ENCODE results near the gene TMEM200A. TPM values are rescaled to one million over a fixed set of nuclear protein-coding genes. Genes with fewer than 3 reads are reported as not detected.

Gene TMEM200A
- total RNA-seq, 1 experiment from 2014 or later, result 0.10 TPM

DNA sequence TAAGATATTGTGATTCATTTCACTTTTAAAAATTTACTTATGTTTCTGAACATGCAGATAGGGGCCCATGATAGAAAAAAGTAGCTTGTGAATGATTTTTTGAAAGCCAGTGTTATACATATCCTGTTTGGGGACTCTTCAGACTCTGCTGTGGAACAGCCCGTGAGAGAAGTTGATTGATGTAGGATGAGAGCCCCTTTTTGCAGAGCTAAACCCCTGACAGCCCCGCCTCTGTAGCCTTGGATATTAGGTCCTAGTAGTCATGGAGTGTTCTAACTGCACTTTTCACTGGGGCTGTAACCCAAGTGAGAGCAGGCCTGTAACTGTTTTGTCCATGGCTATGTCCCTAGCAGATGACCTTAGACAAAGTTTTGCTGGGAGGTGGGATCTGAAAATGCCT, 8.2 kb downstream of the TMEM200A start:
- H3K9me3 ChIP-seq (ENCODE audit: control insufficient read depth, insufficient read depth, low read depth, low read length), result no peaks in the 10 kb centered on the region
- TF ChIP-seq, protein P1, sequence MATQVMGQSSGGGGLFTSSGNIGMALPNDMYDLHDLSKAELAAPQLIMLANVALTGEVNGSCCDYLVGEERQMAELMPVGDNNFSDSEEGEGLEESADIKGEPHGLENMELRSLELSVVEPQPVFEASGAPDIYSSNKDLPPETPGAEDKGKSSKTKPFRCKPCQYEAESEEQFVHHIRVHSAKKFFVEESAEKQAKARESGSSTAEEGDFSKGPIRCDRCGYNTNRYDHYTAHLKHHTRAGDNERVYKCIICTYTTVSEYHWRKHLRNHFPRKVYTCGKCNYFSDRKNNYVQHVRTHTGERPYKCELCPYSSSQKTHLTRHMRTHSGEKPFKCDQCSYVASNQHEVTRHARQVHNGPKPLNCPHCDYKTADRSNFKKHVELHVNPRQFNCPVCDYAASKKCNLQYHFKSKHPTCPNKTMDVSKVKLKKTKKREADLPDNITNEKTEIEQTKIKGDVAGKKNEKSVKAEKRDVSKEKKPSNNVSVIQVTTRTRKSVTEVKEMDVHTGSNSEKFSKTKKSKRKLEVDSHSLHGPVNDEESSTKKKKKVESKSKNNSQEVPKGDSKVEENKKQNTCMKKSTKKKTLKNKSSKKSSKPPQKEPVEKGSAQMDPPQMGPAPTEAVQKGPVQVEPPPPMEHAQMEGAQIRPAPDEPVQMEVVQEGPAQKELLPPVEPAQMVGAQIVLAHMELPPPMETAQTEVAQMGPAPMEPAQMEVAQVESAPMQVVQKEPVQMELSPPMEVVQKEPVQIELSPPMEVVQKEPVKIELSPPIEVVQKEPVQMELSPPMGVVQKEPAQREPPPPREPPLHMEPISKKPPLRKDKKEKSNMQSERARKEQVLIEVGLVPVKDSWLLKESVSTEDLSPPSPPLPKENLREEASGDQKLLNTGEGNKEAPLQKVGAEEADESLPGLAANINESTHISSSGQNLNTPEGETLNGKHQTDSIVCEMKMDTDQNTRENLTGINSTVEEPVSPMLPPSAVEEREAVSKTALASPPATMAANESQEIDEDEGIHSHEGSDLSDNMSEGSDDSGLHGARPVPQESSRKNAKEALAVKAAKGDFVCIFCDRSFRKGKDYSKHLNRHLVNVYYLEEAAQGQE (IDR thresholded peaks at IDR 0.05; ENCODE audit: insufficient read depth in 1 of 2, low read depth in 2 of 2, low read length in 1 of 2), result no peak
- TF ChIP-seq SIN3A (IDR thresholded peaks at IDR 0.05; ENCODE audit: borderline replicate concordance, insufficient read depth, low read depth, low read length), result no peak
- no peak for TF ChIP-seq POLR2AphosphoS5 (IDR thresholded peaks at IDR 0.05; ENCODE audit: low read depth, low read length)
- TF ChIP-seq TCF7L2 (IDR thresholded peaks at IDR 0.05; ENCODE audit: low read depth, low read length), result no peak
- TF ChIP-seq CTCF (IDR thresholded peaks at IDR 0.05), result no peak
- H3K4me1 ChIP-seq (ENCODE audit: control insufficient read depth, insufficient read depth, low read length), result no peaks in the 10 kb centered on the region
- BruUV-seq (replicated peaks), result no TSS peak
- no peaks in the 10 kb centered on the region for H3K27me3 ChIP-seq (ENCODE audit: control insufficient read depth, insufficient read depth, low read length)
- ChIA-PET CTCF (no interaction called here), POLR2A (no interaction called here)
- no peak for ATAC-seq
- H3K36me3 ChIP-seq (ENCODE audit: control insufficient read depth, insufficient read depth, low read length), result no peaks in the 10 kb centered on the region
- no peak for DNase-seq (ENCODE audit: low read depth, low spot score)
- H3K27ac ChIP-seq (ENCODE audit: low read length), result no peak overlapping the region
- intact Hi-C loops (cut with micrococcal nuclease; ENCODE audit: unreplicated experiment) (no loop called here), in situ Hi-C loops (cut with HindIII; ENCODE audit: low pct_unique_long_range_greater_than_20kb, low sequenced_read_pairs) (no loop called here)
- no peak overlapping the region for H3K4me3 ChIP-seq (ENCODE audit: low read depth in 2 of 2, low read length in 2 of 2)

- Histone ChIP-seq H3K27me3 (ENCODE audit: control insufficient read depth, insufficient read depth, low read length) (no peaks in the 10 kb centered on the region), H3K9me3 (ENCODE audit: control insufficient read depth, insufficient read depth, low read depth, low read length) (no peaks in the 10 kb centered on the region), H3K4me1 (ENCODE audit: control insufficient read depth, insufficient read depth, low read length) (no peaks in the 10 kb centered on the region), H3K4me3 (ENCODE audit: low read depth in 2 of 2, low read length in 2 of 2) (no peak overlapping the region), H3K27ac (ENCODE audit: low read length) (no peak overlapping the region), H3K36me3 (ENCODE audit: control insufficient read depth, insufficient read depth, low read length) (no peaks in the 10 kb centered on the region)
- no peak for DNase-seq (ENCODE audit: low read depth, low spot score)
- ChIA-PET POLR2A (no interaction called here), CTCF (no interaction called here)
- no TSS peak for BruUV-seq (replicated peaks)
- no peak for ATAC-seq
- no peak for TF ChIP-seq CTCF (IDR thresholded peaks at IDR 0.05)
- TF ChIP-seq POLR2AphosphoS5 (IDR thresholded peaks at IDR 0.05; ENCODE audit: low read depth, low read length), result no peak
- no peak for TF ChIP-seq TCF7L2 (IDR thresholded peaks at IDR 0.05; ENCODE audit: low read depth, low read length)
- no peak for TF ChIP-seq SIN3A (IDR thresholded peaks at IDR 0.05; ENCODE audit: borderline replicate concordance, insufficient read depth, low read depth, low read length)
- TF ChIP-seq, protein P1 (IDR thresholded peaks at IDR 0.05; ENCODE audit: insufficient read depth in 1 of 2, low read depth in 2 of 2, low read length in 1 of 2), result no peak
- intact Hi-C loops (cut with micrococcal nuclease; ENCODE audit: unreplicated experiment), result no loop called here
- in situ Hi-C loops (cut with HindIII; ENCODE audit: low pct_unique_long_range_greater_than_20kb, low sequenced_read_pairs), result no loop called here
Observed at GRCh38 chr6:130376936-130377335, 11.1 kb downstream of the TMEM200A start.

Measured in Panc1 (cell line).